Brain microvascular endothelial cell (primary cell): ENCODE measurements around the gene FGF12.
"Not testable (repeated sequence)": the region's sequence is repeated elsewhere in the genome, so short reads cannot be mapped to it uniquely, and the experiment has no call there.

Source experiments
- DNase-seq: peaks from one replicate; pipeline ENCODE4 v3.0.0-alpha.2; 2020
- H3K27ac ChIP-seq: fragments of 250-450 bp; sonication (Bioruptor Pico); 2 replicates; pipeline ENCODE4 v1.5.1; 2020; ENCODE audit warnings: mild to moderate bottlenecking, moderate library complexity
- H3K27me3 ChIP-seq: fragments of 250-450 bp; sonication (Bioruptor Pico); replicated peaks from 2 replicates; pipeline ENCODE4 v1.5.1; 2020; ENCODE audit warnings: mild to moderate bottlenecking
- H3K36me3 ChIP-seq: fragments of 250-450 bp; sonication (Bioruptor Pico); replicated peaks from 2 replicates; pipeline ENCODE4 v1.5.1; 2020; ENCODE audit warnings: mild to moderate bottlenecking
- H3K4me3 ChIP-seq: 2 replicates; pipeline ENCODE4 v1.5.1; 2011; ENCODE audit warnings: low read depth, mild to moderate bottlenecking, control low read depth, low read length, moderate library complexity
- in situ Hi-C: cut with HindIII; loops from 2 replicates; pipeline ENCODE4 v1.10.0; 2017; ENCODE audit warnings: low sequenced_read_pairs, low pct_ligation_motif_present
- TF ChIP-seq, protein P1 (sequence below): IDR thresholded peaks from 2 replicates; pipeline ENCODE4 v1.5.1; 2011; ENCODE audit warnings: low read depth, mild to moderate bottlenecking, moderate library complexity, low read length, control low read depth, inconsistent platforms; ENCODE audit errors: missing control alignments

Gene FGF12

GRCh38 chr3:192726385-192726784 lies 956 bp downstream of the FGF12 start:
- H3K36me3 ChIP-seq = no peaks in the 10 kb centered on the region
- no peak overlapping the region for H3K4me3 ChIP-seq
- no peaks in the 10 kb centered on the region for H3K27me3 ChIP-seq
- TF ChIP-seq, protein P1, sequence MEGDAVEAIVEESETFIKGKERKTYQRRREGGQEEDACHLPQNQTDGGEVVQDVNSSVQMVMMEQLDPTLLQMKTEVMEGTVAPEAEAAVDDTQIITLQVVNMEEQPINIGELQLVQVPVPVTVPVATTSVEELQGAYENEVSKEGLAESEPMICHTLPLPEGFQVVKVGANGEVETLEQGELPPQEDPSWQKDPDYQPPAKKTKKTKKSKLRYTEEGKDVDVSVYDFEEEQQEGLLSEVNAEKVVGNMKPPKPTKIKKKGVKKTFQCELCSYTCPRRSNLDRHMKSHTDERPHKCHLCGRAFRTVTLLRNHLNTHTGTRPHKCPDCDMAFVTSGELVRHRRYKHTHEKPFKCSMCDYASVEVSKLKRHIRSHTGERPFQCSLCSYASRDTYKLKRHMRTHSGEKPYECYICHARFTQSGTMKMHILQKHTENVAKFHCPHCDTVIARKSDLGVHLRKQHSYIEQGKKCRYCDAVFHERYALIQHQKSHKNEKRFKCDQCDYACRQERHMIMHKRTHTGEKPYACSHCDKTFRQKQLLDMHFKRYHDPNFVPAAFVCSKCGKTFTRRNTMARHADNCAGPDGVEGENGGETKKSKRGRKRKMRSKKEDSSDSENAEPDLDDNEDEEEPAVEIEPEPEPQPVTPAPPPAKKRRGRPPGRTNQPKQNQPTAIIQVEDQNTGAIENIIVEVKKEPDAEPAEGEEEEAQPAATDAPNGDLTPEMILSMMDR = no peak
- no peak for DNase-seq
- in situ Hi-C loops = no loop called here
- no peak overlapping the region for H3K27ac ChIP-seq

DNA sequence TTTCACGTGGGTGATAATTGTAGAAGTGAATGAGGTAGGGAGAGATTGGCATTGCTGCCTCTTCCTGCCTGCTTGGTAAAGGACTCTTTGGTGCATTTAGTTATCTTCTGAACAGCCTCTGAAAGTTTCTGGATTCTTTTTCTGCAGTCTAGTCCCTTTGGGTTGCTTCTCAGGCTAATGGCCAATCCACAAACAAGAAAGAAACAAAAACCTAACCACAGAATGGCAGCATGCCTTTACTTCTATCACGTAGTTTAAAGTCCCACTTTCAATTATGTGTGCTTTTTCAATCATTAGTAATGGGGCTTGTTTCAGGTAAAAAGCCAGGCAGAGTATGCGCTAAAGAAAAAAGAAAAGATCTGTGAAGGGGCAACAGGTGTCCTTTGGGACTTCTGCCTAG lies 7.4 kb downstream of the FGF12 start:
- no peak for DNase-seq
- Histone ChIP-seq H3K4me3 (no peak overlapping the region), H3K27me3 (no peaks in the 10 kb centered on the region), H3K27ac (no peak overlapping the region), H3K36me3 (no peaks in the 10 kb centered on the region)
- in situ Hi-C loops = no loop called here
- TF ChIP-seq, protein P1 = no peak

- TF ChIP-seq, protein P1 = no peak
- H3K4me3 ChIP-seq = no peak overlapping the region
- no peaks in the 10 kb centered on the region for H3K27me3 ChIP-seq
- in situ Hi-C loops = no loop called here
- no peak for DNase-seq
- no peaks in the 10 kb centered on the region for H3K36me3 ChIP-seq
- no peak overlapping the region for H3K27ac ChIP-seq
These were observed 9.2 kb downstream of the FGF12 start for GRCh38 chr3:192718156-192718555.

DNA sequence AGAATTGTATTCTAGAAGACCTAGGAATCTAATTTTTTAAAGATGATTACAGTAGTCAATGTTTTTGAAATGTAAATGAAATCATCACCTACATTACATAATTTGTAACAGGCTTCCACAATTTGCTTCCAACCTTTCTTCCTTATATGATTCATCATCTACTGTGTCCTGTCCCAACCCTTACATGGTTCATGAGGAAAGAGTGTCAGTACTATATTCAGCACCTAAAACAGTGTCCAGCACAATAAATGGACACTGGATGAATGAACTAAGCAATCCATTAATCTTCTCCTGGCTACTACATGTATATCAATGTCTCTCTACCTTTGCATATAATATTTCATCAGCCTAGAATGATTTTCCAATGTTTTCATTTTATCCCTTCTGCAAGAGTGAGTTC lies 12.2 kb downstream of the FGF12 start:
- H3K27me3 ChIP-seq = no peaks in the 10 kb centered on the region
- DNase-seq = no peak
- TF ChIP-seq, protein P1 = no peak
- no peak overlapping the region for H3K4me3 ChIP-seq
- H3K36me3 ChIP-seq = no peaks in the 10 kb centered on the region
- no peak overlapping the region for H3K27ac ChIP-seq
- in situ Hi-C loops = no loop called here

DNA sequence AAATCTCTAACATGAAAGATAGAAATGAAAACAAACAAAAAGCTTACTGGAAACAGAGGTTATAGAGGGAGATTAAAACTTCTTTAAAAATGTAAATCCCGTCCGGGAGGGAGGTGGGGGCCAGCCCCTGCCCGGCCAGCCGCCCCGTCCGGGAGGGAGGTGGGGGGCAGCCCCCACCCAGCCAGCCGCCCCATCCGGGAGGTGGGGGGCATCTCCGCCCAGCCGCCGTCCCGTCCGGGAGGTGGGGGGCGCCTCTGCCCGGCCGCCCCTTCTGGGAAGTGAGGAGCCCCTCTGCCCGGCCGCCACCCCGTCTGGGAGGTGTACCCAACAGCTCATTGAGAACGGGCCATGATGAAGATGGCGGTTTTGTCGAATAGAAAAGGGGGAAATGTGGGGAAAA lies 16.2 kb downstream of the FGF12 start:
- H3K27me3 ChIP-seq, H3K4me3 ChIP-seq, H3K27ac ChIP-seq, DNase-seq, H3K36me3 ChIP-seq, in situ Hi-C loops: not testable (repeated sequence)

- in situ Hi-C loops = no loop called here
- no peak for DNase-seq
- Histone ChIP-seq H3K36me3 (no peaks in the 10 kb centered on the region), H3K27ac (no peak overlapping the region), H3K4me3 (no peak overlapping the region), H3K27me3 (no peaks in the 10 kb centered on the region)
- TF ChIP-seq, protein P1 = no peak
These were observed 17.0 kb downstream of the FGF12 start for GRCh38 chr3:192710366-192710765.
